BE2C (cell line): ENCODE results near the gene OR52A1.
"Not testable (repeated sequence)": the region's sequence is repeated elsewhere in the genome, so short reads cannot be mapped to it uniquely, and the experiment has no call there.

Experiments
- DNase-seq: peaks from one replicate; pipeline ENCODE4 v3.0.0-alpha.2; 2020
- H3K27me3 ChIP-seq: fragments of 250-450 bp; sonication (Bioruptor Pico); 2 replicates; pipeline ENCODE4 v1.5.1; 2020; ENCODE audit warnings: mild to moderate bottlenecking
- H3K36me3 ChIP-seq: fragments of 250-450 bp; sonication (Bioruptor Pico); 2 replicates; pipeline ENCODE4 v1.5.1; 2020; ENCODE audit warnings: mild to moderate bottlenecking
- H3K4me1 ChIP-seq: fragments of 250-450 bp; sonication (Bioruptor Pico); 2 replicates; pipeline ENCODE4 v1.5.1; 2020
- H3K4me3 ChIP-seq: 2 replicates; pipeline ENCODE4 v1.5.1; 2011; ENCODE audit warnings: low read depth, low read length
- H3K9me3 ChIP-seq: fragments of 250-450 bp; sonication (Bioruptor Pico); 2 replicates; pipeline ENCODE4 v1.5.1; 2020
- CTCF ChIP-seq: IDR thresholded peaks from 2 replicates; pipeline ENCODE4 v1.5.1; 2012; ENCODE audit warnings: mild to moderate bottlenecking, low read depth, low read length

The OR52A1 gene

GRCh38 chr11:5159806-5160205 is 5.2 kb upstream of the OR52A1 start:
- DNase-seq: no peak
- no peak for TF ChIP-seq CTCF
- Histone ChIP-seq H3K4me1 (no peaks in the 10 kb centered on the region), H3K9me3 (no peaks in the 10 kb centered on the region), H3K36me3 (no peaks in the 10 kb centered on the region), H3K27me3 (no peaks in the 10 kb centered on the region), H3K4me3 (no peak overlapping the region)

- Histone ChIP-seq H3K27me3 (no peaks in the 10 kb centered on the region), H3K9me3 (no peaks in the 10 kb centered on the region), H3K4me1 (no peaks in the 10 kb centered on the region), H3K4me3 (no peak overlapping the region), H3K36me3 (no peaks in the 10 kb centered on the region)
- no peak for DNase-seq
- no peak for TF ChIP-seq CTCF
These were observed 754 bp downstream of the OR52A1 start for GRCh38 chr11:5153574-5154431.

- Histone ChIP-seq H3K4me1 (no peaks in the 10 kb centered on the region), H3K4me3 (no peak overlapping the region), H3K9me3 (no peaks in the 10 kb centered on the region), H3K36me3 (no peaks in the 10 kb centered on the region), H3K27me3 (no peaks in the 10 kb centered on the region)
- DNase-seq: no peak
- TF ChIP-seq CTCF: no peak
These were observed 2.8 kb downstream of the OR52A1 start for GRCh38 chr11:5151713-5152153.

- H3K36me3 ChIP-seq, H3K27me3 ChIP-seq, H3K9me3 ChIP-seq, DNase-seq, H3K4me1 ChIP-seq, H3K4me3 ChIP-seq: not testable (repeated sequence)
These were observed 10.4 kb downstream of the OR52A1 start for GRCh38 chr11:5144206-5144605.

GRCh38 chr11:5137996-5138395 is 16.6 kb downstream of the OR52A1 start, which contains the start of gene OR52A5:
OR52A5 (minus strand) TSS chr11:5138356; CDS start chr11:5132642, 5,714 bp downstream.
- no peak for DNase-seq
- TF ChIP-seq CTCF: no peak
- Histone ChIP-seq H3K4me3 (no peak within 1 kb of the TSS), H3K4me1 (no peaks in the 10 kb centered on the region), H3K36me3 (no peaks in the 10 kb centered on the region), H3K9me3 (no peaks in the 10 kb centered on the region), H3K27me3 (no peaks in the 10 kb centered on the region)

- no peak for TF ChIP-seq CTCF
- no peaks in the 10 kb centered on the region for H3K27me3 ChIP-seq
- no peaks in the 10 kb centered on the region for H3K36me3 ChIP-seq
- no peaks in the 10 kb centered on the region for H3K9me3 ChIP-seq
- no peaks in the 10 kb centered on the region for H3K4me1 ChIP-seq
- DNase-seq: no peak
- H3K4me3 ChIP-seq: no peak overlapping the region
These were observed 17.5 kb downstream of the OR52A1 start for GRCh38 chr11:5137014-5137413.
